Measurements from ENCODE around the gene ANKRD40.

The ANKRD40 gene

DNA sequence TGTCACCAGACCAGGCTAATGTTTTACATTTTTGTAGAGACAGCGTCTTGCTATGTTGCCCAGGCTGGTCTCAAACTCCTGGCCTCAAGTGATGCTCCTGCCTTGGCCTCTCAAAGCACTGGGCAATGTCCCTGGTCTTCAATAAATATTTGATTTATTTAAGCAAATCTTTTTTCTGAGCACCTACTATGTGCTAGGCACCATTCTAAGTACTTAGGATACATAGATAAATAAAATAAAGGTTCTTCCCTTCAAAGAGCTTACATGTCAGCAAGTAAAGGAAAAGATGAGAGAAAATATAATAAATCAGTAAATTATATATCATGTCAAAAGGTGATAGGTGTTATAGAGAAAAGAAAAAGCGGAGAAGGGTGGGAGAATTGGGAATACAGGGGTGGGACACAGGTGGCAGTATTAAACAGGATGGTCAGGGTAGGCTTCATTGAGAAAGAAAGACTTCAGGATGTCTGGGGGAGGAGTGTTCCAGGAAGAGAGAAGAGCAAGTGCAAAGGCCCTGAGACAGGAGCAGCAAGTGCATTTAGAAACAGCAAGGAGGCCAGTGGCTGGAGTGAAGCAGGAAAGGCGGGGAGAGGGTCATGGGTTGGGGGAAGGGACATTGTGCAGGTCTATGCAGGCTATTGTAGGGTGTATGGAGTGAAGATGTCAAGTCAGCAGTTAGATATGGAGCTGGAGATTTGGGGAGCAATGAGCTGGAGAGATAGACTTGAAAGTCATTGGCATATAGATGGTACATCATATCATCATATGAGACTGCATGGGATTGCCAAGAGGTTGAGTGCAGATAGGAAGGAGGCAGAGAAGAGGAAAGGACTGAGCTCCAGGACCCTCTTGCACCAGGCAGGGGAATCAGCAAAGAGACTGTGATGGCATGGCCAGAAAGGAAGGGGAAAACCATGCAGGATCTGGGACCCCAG lies 61.7 kb downstream of the ANKRD40 start:
- no peak for DNase-seq
